Gastroesophageal sphincter (tissue), 3 donors: Measurements from ENCODE around the gene NDFIP2.

Experiments
- EP300 ChIP-seq: sonication (generic); formaldehyde crosslinking; IDR thresholded peaks from one replicate; pipeline ENCODE4 v1.6.1; 2017; ENCODE audit warnings: antibody characterized with exemption, mild to moderate bottlenecking
- TF ChIP-seq, protein P1 (sequence below), 4 experiments: fragments of 200-600 bp in 2 of 4; fragments of 450-650 bp in 2 of 4; sonication (generic) in 1 of 4; IDR thresholded peaks; one replicate each; pipeline ENCODE4 v1.5.1; 2017 to 2019; ENCODE audit warnings: antibody characterized with exemption in 4 of 4, mild to moderate bottlenecking in 2 of 4, moderate library complexity in 2 of 4

DNA sequence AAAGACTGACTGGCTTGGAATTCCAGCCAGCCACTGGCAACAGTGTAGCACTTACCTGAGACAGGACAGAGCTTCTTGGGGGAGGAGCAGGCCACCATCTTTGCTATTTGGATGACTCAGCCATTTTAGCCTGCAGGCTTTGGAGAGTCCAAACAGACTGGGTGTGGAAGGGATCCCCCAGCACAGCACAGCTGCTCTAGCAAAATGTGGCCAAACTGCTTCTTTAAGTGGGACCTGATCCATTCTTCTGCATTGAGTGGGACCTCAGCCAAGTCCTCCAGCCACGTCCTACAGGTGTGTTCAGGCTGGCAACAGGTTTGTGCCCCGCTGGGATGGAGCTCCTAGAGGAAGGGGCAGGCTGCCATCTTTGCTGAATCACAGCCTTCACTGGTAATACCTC lies 80.0 kb downstream of the NDFIP2 start:
- TF ChIP-seq, protein P1, sequence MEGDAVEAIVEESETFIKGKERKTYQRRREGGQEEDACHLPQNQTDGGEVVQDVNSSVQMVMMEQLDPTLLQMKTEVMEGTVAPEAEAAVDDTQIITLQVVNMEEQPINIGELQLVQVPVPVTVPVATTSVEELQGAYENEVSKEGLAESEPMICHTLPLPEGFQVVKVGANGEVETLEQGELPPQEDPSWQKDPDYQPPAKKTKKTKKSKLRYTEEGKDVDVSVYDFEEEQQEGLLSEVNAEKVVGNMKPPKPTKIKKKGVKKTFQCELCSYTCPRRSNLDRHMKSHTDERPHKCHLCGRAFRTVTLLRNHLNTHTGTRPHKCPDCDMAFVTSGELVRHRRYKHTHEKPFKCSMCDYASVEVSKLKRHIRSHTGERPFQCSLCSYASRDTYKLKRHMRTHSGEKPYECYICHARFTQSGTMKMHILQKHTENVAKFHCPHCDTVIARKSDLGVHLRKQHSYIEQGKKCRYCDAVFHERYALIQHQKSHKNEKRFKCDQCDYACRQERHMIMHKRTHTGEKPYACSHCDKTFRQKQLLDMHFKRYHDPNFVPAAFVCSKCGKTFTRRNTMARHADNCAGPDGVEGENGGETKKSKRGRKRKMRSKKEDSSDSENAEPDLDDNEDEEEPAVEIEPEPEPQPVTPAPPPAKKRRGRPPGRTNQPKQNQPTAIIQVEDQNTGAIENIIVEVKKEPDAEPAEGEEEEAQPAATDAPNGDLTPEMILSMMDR (IDR thresholded peaks at IDR 0.05), result no peak
- no peak for TF ChIP-seq EP300
